Head of caudate nucleus (tissue), 42 donors: ENCODE measurements around the gene COG5.
A peak's percentile ranks its signal among the peaks of the same experiment; 100 is the strongest.

Experiments
- DNase-seq, 42 donors: peaks; one replicate each; pipeline versions ENCODE4 v3.0.0 to v3.0.0-alpha.2; 2020 to 2021; ENCODE audit warnings: mixed read lengths in 7 of 42
- intact Hi-C: fragments of 100-400 bp; cut with DNase I; formaldehyde crosslinking; loops from one replicate; pipeline ENCODE4 v1.15.0; 2022

The COG5 gene

DNA sequence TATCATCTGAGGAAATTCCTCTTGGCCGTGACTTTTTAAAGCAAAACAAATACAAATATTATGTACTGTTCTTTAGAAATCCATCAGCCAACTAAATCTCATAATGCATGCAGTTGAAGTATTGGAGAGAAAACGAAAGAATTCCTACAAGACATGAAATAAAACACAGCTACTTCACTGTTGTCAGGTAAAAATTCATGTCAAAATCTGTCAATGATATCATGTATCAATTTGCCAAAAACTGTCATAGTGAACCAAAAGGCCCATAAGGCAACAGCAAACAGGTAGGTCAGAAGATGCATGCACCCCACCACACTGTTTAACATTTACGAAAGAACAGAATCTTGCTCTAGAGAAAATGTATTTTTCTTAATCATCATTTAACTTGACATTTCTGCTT, 91.6 kb downstream of the COG5 start:
- DNase-seq = no peak
- intact Hi-C loops = no loop called here

DNA sequence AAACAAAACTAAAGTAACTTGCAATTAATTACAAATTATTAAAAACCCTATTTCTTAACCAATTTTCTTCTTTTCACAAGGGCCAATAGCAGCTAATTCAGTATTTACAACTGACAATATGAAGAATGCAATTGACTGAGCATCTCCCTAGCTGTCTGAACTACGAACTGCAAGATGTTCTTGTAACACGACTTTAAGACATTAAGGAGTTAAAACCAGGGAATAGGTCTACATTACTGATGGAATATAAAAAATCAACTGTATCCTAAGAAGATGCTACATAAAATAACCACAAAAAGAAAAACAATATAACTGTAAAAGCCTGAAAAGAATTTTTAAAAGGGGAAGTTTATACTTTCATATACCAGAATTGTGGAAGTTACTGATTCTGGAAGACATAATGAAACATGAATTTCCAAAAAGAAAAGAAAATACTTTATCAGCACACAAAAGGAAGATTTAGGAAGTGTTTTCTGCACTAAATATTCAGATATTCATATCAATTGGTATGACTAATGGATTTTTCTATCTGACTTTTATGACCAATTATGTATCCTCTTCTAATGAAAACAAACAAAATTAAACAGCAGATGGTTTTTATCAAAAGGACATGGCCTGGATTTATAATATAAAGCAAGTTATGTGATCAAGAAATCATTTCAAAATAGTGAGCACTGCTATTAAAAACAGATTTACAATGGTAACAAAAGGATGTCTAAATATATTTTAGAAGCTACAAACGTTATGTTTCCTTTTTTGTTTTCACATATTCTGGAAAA, 92.2 kb downstream of the COG5 start:
- DNase-seq = no peak
- intact Hi-C loops = no loop called here

DNA sequence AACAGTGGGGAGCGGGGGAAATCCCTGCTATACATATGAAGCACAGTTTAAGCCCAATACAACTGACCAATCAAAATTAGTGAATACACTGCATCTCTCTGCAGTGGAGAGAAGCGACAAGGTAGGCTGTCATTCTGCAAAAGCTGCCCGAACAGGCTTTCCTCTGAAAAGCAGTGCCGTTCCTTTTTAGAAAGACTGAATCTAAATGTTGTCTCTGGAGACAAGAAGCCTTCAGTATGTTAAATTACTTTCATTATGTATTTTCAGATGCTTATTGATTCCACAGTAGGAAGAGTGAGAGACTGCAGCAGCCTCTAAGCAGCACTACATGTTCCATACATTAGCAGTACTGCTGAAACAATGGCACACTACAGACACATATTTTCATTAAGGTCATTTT, 93.8 kb downstream of the COG5 start, which contains the start of gene GPR22:
Gene GPR22 (plus strand): TSS at position 129 of the 400 bp plus-strand sequence. CDS start 4,004 bp downstream, outside the sequence.
- peak in 15 of 42 donors; percentile 18 to 54 (median 31) for DNase-seq
- intact Hi-C loops = loop anchor here (10.0 kb wide), 1 partner anchor 275 kb away; the partner anchor contains the start of gene CBLL1

DNA sequence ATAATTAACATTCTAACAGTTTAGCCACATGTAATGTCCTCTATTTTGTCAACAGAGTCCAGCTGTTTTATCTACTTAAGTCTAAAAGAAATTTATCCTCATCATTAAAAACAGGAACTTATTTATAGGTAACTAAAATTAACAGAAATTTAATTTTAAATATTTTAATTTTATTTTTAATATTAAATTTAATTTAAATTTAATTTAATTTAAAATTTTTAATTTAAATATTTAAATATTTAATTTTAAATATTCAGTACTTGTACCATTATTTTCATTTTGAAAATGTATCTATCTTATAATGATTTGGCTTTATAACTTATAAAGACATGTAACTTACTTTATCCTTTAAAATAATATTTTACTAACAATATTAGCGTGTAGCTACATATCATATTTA, 94.9 kb downstream of the COG5 start:
- intact Hi-C loops = loop anchor here (10.0 kb wide), 1 partner anchor 276 kb away; the partner anchor contains the start of gene CBLL1
- DNase-seq = no peak

DNA sequence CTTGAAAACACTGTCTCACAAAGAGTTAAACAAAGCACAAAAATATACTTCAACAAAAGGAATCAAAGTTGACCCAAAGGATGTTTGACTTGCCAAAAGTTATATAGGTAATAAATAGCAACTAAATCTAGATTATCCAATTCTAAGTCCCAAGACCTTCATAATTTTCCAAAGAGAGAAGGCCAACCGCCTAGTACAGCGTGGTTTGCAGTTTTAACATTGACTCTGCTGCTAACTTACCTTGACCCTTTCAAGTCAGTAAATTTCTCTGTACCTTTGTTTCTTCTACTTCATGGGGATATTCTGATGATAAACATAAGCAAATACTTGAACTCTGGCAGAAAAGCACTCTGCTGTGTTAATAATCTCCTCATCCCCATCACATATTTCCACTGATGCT, 95.7 kb downstream of the COG5 start:
- intact Hi-C loops = loop anchor here (10.0 kb wide), 1 partner anchor 277 kb away; the partner anchor contains the start of gene CBLL1
- DNase-seq = no peak

DNA sequence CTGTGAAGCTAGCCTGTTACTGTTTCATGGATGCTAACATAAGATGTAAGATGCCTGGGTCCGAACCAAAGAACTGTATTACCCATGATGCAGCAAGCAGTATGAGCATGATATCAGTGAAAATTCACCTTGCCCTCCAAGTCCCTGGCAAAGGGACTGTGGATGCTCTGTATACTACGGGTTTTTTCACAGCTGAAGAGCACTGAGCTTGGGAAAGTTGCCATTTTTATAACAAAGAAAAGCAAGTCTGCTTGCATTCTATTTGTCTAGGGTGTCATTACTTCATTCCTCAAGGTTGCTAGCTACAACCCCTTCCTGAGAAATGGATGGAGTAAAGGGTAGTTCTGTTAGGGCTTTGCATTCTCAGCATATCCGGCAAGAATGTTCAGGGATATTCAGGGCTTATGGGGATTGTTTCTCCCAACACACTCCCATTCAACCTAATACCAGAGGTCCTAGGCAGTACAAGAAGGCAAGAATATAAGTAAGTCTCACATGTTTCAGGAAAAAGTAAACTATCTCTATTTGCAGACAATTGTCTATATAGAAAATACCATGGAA, 99.0 kb downstream of the COG5 start:
- intact Hi-C loops = loop anchor here (10.0 kb wide), 1 partner anchor 280 kb away; the partner anchor contains the start of gene CBLL1
- no peak for DNase-seq

DNA sequence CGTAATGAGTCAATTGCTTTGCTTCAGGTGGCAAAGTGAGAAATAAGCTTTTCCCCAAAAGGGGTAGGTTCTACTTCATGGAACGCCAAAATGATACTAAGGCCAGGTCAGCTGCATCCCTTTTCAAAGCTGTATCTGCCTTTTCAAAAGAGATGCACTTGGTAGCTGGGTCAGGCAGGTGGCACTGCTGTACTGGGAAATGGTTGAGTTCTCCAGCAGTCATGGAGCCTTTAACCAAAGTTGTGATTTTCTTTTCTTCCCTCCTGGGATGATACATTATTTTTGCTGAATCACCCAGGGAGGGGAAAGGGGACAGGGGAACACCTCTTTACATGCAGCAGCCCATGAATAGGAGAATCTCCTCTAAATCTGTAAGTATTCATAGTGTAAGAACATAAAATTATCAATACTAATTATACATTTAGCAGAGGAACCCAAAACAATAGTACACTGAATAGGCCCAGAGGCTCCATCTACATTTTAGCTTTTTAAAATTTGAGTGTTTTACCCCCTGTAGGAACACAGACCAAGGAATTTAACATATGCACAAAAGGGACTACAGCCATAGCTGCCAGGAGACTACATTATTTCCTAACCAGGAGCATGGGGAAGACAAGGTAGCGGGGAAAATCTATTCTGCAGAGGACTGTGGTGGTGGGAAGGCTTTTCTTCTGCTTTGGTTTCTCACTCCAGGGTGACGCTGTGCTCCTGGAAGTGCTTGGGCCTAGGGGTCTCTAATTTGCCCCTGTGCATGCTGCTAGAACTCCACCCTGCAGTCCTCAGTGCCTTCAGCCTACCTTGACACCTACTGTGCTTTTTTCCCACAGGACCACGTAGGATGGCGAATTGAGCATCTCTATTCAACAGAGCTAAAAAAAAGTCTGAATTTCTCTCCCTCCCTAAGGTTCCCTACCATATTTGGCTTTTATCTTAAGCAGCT, 100.3 kb downstream of the COG5 start:
- intact Hi-C loops = loop anchor here (10.0 kb wide), 1 partner anchor 281 kb away; the partner anchor contains the start of gene CBLL1

DNA sequence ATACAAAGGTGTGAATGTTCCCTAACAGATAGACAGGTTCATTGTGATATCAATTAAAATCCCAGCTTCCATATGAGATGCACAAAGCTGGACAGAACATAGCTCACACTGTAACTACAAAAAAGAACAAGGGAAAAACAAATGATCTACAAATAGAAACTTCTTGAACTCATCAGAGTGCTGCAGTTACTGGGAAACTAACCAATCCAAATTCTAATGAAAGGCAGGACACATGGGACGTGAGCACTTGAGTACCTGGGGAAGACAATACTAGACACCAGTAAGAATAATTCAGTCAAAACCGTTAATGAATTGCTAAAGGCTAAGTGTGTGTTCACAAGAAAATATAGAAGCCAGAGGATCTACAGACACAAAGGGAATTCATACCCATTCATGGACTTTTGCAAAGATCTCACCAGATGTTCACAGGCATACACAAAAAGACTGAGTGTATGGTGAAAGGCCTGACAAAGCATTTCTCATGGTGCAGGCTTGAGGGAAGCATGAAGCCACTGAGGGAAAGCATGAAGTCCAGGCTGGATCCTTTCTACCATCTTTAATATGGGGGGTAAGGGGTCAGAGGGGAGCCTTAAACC, 101.7 kb downstream of the COG5 start:
- peak in 1 of 42 donors; percentile 29 for DNase-seq
- intact Hi-C loops = loop anchor here (10.0 kb wide), 1 partner anchor 283 kb away; the partner anchor contains the start of gene CBLL1

More for the DNA sequence above, 100.3 kb downstream of the COG5 start:
- peak; percentile 35 to 86 (median 66) for DNase-seq

DNA sequence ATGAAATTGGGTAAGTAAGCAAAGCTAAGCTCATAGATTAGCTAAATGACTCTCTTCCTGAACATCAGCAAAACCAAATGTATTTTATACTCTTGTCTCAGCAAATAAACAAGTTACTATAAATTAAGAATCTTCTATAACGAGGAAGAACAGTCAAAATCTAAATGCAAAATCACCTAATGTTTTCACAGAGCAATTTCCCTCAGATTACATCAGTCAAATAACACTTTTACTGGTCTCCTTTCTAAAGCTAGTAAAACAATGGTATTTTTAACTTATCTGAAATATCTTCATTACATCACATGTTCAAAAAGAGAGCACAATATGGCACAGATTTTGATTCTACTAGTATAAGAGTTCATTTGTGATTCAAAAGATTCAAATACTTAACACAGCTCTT, 110.3 kb downstream of the COG5 start:
- intact Hi-C loops = no loop called here
- no peak for DNase-seq

DNA sequence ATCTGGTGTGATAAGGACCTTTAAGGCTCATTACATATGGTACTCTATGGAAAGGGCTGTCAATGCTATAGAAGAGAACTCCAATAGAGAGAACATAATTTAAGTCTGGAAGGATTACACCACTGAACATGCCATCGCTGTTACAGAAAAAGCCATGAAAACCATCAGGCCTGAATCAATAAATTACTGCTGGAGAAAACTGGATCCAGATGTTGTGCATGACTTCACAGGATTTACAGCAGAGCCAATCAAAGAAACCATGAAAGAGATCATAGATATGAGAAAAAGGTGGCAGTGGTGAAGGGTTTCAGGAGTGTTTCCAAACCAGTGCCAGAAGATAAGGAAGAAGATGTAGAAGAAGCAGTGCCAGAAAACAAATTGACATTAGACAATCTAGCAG, 112.8 kb downstream of the COG5 start:
- DNase-seq = no peak
- intact Hi-C loops = no loop called here

DNA sequence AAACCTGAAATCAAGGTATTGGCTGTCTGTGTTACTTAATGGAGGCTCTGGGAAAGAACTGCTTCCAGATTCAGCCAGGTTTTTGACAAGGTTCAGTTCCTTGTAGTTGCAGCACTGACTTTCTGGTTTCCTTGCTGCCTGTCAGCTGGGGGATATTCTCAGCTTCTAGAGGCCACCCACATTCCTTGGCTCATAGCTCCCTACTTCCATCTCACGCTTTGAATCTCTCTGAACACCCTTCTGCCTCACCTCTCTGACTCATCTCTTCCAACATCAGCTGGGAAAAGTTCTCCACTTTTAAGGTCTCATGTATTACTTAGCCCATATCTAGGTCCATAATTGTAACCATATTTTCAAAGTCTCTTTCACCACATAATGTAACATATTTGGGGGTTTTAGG, 116.7 kb downstream of the COG5 start:
- intact Hi-C loops = no loop called here
- peak in 7 of 42 donors; percentile 17 to 53 (median 27) for DNase-seq

DNA sequence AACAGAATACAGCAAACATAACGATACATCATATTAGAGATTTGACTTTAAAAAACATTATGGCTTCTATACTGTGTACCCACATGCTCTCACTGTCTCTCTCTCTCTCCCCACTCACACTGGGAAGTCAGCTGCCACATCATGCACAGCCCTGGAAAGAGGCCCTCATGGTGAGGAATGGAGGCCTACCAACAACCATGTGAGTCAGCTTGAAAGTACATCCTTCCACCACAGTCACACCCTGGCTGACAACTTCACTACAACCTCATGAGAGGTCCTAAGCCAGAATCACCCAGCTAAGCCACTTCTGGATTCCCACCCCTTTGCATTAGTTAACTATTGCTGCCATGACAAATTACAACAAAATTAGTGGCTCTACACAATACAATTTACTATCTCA, 117.2 kb downstream of the COG5 start:
- intact Hi-C loops = no loop called here
- DNase-seq = no peak

DNA sequence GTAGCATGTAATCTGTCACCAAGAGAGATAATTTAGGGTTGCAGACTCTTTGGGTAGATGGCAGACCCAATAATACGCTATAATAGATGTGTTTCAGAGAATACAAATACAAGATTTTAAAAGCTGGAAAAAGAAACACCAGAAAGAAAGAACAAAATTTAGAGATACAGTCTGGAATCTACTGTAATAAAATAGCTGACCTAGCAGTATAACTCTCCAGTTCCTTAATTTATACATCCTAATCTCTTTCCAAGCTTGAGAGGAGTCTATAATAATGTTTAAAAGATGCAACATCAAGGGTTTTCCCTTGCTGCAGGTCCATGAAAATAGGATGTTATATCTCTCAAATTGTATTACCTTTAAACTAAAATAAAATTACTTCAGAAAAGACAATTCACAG, 121.0 kb downstream of the COG5 start:
- DNase-seq = no peak
- intact Hi-C loops = no loop called here

DNA sequence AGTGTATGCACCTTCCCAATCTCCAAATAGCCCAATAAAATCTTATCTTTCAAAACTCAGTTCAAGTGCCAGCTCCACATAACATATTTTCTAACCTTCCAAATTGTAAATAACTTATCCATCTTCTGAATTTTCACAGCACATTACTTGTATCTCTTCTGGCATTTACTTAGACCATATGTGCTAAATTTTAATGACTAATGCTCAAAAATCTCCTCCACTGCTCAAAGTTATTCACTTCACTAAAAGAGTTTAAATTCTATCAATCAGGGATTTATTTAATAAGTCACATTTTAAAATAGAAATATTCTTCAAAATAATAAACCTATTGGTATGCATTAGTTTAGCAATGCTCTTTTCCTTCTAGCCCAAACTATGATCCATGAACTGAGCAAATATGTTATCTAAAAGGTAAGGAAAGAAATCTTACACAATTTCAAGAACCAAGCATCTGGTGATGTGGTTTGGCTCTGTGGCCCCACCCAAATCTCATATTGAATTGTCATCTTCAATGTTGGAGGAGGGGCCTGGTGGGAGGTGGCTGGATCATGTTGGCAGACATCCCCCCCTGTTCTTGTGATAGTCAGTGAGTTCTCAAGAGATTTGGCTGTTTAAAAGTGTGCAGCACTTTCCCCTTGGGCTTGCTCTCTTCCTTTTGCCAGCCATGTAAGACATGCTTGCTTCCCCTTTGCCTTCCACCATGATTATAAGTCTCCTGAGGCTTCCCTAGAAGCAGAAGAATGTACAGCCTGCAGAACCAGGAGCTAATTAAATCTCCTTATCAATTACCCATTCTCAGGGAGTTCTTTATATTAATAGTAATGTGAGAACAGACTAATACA, 121.9 kb downstream of the COG5 start:
- DNase-seq = no peak
- intact Hi-C loops = no loop called here

DNA sequence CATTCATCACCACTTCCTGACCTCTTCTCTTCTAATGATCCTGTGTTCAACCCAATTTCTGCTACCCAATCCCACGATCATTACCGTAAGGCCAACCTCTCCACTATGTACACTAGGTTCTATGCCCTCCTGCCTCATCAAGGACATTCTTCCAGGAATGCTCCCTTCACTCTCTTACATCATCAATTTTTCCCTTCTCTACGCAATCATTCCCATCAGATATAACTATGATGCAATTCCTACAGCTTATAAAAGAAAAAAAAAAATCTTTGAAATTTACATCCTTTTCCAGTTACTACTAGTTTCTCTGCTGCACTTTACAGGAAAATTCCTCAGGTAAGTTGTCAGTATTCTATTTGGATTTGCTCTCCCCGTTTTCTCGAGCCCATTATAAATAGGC, 124.7 kb downstream of the COG5 start:
- no peak for DNase-seq
- intact Hi-C loops = no loop called here

DNA sequence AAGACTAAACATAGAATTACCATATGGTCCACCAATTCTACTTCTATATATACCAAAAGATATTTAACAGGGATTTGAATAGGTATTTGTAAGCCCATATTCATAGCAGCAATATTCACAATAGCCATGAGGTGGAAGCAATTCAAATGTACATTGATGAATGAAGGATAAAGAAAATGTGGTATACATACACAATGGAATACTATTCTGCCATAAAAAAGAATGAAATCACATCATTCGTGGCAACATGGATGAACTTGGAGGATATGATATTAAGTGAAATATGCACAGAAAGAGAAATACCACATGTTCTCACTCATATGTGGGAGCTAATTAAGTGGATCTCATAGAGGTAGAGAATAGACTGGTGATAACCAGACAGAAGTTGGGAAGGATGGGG, 128.0 kb downstream of the COG5 start:
- intact Hi-C loops = no loop called here
- DNase-seq = no peak

DNA sequence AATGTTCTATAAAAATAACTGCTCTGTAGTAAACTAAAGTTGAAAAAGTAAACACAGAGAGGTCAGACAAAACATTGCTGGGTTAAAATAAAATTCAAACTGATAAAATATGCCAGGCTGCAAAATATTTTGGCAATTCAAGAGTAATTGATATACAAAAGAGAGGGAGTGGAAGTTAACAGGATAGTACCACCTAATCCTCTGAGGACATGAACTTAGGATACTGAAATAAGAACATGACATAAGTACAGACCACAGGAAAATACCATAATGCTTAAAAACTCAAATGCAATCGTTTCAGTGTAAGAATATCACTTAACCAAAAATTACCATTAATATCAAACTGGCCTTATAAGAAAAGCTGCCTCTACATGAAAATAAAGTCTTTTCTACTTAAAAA, 131.5 kb downstream of the COG5 start:
- DNase-seq = no peak
- intact Hi-C loops = no loop called here

DNA sequence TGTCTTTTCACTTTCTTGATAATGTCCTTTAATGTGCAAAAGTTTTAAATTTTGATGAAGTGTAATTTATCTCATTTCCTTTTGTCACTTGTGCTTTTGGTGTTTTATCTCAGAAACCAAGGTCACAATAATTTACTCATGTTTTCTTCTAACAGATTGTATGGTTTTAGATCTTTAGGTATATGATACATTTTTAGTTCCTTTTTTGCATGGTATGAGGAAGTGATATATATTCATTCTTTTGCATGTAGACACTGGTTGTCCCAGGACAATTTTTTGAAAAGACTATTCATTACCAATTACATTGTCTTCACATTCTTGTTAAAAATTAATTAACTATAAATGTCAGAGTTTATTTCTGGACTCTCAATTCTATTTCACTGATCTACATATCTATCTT, 133.7 kb downstream of the COG5 start:
- DNase-seq = no peak
- intact Hi-C loops = no loop called here
